ENCODE results near the gene TRIP4.
A peak's percentile ranks its signal among the peaks of the same experiment; 100 is the strongest.

- TF ChIP-seq, protein P1, sequence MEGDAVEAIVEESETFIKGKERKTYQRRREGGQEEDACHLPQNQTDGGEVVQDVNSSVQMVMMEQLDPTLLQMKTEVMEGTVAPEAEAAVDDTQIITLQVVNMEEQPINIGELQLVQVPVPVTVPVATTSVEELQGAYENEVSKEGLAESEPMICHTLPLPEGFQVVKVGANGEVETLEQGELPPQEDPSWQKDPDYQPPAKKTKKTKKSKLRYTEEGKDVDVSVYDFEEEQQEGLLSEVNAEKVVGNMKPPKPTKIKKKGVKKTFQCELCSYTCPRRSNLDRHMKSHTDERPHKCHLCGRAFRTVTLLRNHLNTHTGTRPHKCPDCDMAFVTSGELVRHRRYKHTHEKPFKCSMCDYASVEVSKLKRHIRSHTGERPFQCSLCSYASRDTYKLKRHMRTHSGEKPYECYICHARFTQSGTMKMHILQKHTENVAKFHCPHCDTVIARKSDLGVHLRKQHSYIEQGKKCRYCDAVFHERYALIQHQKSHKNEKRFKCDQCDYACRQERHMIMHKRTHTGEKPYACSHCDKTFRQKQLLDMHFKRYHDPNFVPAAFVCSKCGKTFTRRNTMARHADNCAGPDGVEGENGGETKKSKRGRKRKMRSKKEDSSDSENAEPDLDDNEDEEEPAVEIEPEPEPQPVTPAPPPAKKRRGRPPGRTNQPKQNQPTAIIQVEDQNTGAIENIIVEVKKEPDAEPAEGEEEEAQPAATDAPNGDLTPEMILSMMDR (IDR thresholded peaks at IDR 0.05), result peak in 1 of 7 experiments; percentile 12
- no peak for TF ChIP-seq POLR2A (IDR thresholded peaks at IDR 0.05)
Measured at GRCh38 chr15:64381000-64381751, 6.5 kb upstream of the TRIP4 start, which contains the start of gene PCLAF.

Measured in body of pancreas (tissue), 4 donors.